K562 (cell line): ENCODE data around the gene PACS1. TPM values are rescaled to one million over a fixed set of nuclear protein-coding genes. Genes with fewer than 3 reads are reported as not detected.

Experiments
- SIRT6 ChIP-seq: IDR thresholded peaks from one replicate; pipeline ENCODE4 v1.6.1; 2012; ENCODE audit warnings: low read depth, mild to moderate bottlenecking, control low read depth, inconsistent platforms, low read length, moderate library complexity
- WHSC1 ChIP-seq: IDR thresholded peaks from one replicate; pipeline ENCODE4 v1.6.1; 2012; ENCODE audit warnings: low read length, control low read depth, inconsistent platforms
- polyA plus RNA-seq, 8 experiments: library from polyadenylated mRNA; depleted of rRNA in 4 of 8; stranded (reverse) in 5 of 8; unstranded in 3 of 8; fragments of >200 nt; fragmentation: Nextera tagmentation in 2 of 8; fragmentation: Illumina TruSeq in 1 of 8; extraction: Ambion mirVana in 2 of 8; extraction: Trizol in 1 of 8; gene quantifications; 2 replicates each; pipeline versions ENCODE4 v1.2.1 to v1.2.3, GENCODE V29; 2011 to 2014; ENCODE audit warnings: inconsistent platforms in 1 of 8, missing spikeins in 1 of 8
- total RNA-seq, 7 experiments: library from RNA; depleted of rRNA in 6 of 7; stranded (reverse); fragments of >200 nt in 6 of 7; fragmentation: Illumina TruSeq in 2 of 7; extraction: Trizol in 2 of 7; gene quantifications; 2 replicates each; pipeline versions ENCODE4 v1.2.1 to v1.2.3, GENCODE V29; 2011 to 2021; ENCODE audit warnings: low replicate concordance in 1 of 7
- TF ChIP-seq, protein P1 (sequence below): fragments of 450-650 bp; IDR thresholded peaks from 2 replicates; pipeline ENCODE4 v1.6.1; 2016; ENCODE audit warnings: mild to moderate bottlenecking, moderate library complexity

The PACS1 gene
- total and polyA plus RNA-seq, 9 of the 15 experiments (the other 6 are each of a cell fraction or from before 2014, with no cell fraction given), result 0.34 to 28.1 (median 8.5) TPM

DNA sequence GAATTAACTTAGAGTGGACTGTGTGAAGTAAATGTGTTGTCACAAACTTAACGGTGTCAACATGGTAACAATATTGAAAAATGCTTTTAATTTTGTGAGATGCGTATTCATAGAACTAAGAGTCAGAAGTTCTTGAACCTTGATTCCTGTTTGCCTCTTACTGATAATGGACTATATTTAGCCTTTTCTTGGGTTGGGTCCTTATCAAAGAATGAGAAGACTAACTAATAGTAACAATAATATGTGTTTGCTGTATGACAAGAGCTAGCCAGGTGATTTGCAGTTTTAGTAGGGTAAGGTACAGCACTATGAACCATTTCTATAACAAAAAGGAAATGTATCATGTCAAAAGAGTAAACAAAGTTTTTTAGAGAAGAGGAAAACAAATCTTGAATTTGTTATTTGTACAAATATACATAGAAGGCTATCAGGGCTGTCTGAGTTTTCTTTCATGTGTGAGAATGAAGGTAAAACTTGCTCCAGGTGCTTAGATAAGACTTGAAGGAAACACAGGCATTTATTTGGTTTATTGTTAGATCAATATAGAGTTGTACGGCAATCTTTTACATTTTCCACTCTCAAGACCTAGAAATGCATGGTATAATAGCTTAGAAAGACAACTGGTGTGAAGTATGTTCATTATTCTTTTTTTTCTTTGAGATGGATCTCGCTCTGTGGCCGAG, 74.1 kb downstream of the PACS1 start (continued):
- TF ChIP-seq, protein P1, sequence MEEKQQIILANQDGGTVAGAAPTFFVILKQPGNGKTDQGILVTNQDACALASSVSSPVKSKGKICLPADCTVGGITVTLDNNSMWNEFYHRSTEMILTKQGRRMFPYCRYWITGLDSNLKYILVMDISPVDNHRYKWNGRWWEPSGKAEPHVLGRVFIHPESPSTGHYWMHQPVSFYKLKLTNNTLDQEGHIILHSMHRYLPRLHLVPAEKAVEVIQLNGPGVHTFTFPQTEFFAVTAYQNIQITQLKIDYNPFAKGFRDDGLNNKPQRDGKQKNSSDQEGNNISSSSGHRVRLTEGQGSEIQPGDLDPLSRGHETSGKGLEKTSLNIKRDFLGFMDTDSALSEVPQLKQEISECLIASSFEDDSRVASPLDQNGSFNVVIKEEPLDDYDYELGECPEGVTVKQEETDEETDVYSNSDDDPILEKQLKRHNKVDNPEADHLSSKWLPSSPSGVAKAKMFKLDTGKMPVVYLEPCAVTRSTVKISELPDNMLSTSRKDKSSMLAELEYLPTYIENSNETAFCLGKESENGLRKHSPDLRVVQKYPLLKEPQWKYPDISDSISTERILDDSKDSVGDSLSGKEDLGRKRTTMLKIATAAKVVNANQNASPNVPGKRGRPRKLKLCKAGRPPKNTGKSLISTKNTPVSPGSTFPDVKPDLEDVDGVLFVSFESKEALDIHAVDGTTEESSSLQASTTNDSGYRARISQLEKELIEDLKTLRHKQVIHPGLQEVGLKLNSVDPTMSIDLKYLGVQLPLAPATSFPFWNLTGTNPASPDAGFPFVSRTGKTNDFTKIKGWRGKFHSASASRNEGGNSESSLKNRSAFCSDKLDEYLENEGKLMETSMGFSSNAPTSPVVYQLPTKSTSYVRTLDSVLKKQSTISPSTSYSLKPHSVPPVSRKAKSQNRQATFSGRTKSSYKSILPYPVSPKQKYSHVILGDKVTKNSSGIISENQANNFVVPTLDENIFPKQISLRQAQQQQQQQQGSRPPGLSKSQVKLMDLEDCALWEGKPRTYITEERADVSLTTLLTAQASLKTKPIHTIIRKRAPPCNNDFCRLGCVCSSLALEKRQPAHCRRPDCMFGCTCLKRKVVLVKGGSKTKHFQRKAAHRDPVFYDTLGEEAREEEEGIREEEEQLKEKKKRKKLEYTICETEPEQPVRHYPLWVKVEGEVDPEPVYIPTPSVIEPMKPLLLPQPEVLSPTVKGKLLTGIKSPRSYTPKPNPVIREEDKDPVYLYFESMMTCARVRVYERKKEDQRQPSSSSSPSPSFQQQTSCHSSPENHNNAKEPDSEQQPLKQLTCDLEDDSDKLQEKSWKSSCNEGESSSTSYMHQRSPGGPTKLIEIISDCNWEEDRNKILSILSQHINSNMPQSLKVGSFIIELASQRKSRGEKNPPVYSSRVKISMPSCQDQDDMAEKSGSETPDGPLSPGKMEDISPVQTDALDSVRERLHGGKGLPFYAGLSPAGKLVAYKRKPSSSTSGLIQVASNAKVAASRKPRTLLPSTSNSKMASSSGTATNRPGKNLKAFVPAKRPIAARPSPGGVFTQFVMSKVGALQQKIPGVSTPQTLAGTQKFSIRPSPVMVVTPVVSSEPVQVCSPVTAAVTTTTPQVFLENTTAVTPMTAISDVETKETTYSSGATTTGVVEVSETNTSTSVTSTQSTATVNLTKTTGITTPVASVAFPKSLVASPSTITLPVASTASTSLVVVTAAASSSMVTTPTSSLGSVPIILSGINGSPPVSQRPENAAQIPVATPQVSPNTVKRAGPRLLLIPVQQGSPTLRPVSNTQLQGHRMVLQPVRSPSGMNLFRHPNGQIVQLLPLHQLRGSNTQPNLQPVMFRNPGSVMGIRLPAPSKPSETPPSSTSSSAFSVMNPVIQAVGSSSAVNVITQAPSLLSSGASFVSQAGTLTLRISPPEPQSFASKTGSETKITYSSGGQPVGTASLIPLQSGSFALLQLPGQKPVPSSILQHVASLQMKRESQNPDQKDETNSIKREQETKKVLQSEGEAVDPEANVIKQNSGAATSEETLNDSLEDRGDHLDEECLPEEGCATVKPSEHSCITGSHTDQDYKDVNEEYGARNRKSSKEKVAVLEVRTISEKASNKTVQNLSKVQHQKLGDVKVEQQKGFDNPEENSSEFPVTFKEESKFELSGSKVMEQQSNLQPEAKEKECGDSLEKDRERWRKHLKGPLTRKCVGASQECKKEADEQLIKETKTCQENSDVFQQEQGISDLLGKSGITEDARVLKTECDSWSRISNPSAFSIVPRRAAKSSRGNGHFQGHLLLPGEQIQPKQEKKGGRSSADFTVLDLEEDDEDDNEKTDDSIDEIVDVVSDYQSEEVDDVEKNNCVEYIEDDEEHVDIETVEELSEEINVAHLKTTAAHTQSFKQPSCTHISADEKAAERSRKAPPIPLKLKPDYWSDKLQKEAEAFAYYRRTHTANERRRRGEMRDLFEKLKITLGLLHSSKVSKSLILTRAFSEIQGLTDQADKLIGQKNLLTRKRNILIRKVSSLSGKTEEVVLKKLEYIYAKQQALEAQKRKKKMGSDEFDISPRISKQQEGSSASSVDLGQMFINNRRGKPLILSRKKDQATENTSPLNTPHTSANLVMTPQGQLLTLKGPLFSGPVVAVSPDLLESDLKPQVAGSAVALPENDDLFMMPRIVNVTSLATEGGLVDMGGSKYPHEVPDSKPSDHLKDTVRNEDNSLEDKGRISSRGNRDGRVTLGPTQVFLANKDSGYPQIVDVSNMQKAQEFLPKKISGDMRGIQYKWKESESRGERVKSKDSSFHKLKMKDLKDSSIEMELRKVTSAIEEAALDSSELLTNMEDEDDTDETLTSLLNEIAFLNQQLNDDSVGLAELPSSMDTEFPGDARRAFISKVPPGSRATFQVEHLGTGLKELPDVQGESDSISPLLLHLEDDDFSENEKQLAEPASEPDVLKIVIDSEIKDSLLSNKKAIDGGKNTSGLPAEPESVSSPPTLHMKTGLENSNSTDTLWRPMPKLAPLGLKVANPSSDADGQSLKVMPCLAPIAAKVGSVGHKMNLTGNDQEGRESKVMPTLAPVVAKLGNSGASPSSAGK, result no peak
- TF ChIP-seq WHSC1, result no peak
- TF ChIP-seq SIRT6, result no peak
